ENCODE results near the gene SLC7A6. TPM values are rescaled to one million over a fixed set of nuclear protein-coding genes. Genes with fewer than 3 reads are reported as not detected.

SLC7A6 gene
- total and polyA plus RNA-seq, 10 of the 15 experiments (the other 5 are each of a cell fraction or from before 2014, with no cell fraction given), result 8.2 to 60.4 (median 28.6) TPM

DNA sequence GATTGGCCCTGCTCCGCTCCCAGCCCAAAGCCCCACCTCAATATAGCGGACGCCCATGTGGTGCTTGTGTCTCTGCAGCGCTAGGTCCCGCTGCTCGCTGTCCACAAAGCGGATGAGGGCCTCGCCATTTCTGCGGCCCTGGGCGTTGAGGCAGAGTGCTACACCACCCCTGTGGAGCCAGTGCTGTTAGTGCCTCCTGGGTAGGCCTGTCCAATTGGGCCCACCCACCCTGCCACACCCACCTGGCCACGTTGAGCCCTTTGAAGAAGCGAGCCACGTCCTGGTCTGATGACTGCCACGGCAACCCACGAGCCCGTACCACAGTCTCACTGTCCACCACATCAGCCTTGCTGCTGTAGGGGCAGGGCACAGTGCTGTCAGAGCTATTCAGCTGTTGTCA is 32.0 kb upstream of the SLC7A6 start (continued):
- TF ChIP-seq SMC3 (IDR thresholded peaks at IDR 0.05; ENCODE audit: borderline replicate concordance, low read length), result no peak
- TF ChIP-seq RCOR1 (conservative IDR thresholded peaks at IDR 0.05; ENCODE audit: low read depth, low read length), result no peak
- no peak for TF ChIP-seq STAT3 (IDR thresholded peaks at IDR 0.05; ENCODE audit: low read depth, low read length)
- TF ChIP-seq HDAC6 (IDR thresholded peaks at IDR 0.05; ENCODE audit: unreplicated experiment), result no peak
- TF ChIP-seq YBX1 (IDR thresholded peaks at IDR 0.05), result no peak
- TF ChIP-seq IKZF2 (IDR thresholded peaks at IDR 0.05), result no peak
- TF ChIP-seq ZNF207 (IDR thresholded peaks at IDR 0.05; ENCODE audit: borderline replicate concordance), result no peak

DNA sequence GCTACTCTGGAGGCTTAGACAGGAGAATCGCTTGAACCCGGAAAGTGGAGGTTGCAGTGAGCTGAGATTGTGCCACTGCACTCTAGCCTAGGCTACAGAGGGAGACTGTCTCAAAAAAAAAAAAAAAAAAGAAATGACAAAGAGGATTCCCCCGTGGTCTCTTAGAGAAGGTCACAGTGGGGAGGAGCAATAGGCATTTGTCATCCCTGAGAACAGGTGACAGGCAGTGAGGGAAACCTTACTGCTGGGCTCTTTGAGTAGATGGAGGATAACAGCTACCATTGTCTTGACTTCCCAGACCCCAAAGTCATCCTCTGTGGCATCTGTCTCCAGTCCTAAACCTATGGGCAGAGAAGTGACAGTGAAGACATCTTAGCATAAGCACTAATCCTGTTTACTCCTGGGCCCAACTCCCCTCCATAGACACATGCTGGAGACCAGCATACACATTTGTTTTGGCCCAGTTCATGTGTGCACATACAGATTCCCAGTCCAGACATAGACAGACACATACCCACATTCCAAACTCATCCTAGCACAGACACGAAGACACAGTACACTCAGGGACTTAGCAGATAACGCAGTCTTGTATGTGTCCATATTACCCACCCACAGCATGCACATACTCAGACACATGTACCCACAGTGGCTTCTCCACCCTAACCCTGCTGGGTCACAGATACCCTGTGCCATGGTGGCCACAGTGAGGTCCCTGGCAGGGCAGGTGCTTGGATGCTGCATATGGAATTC is 31.1 kb upstream of the SLC7A6 start:
- Histone ChIP-seq H3K4me1 (ENCODE audit: control insufficient read depth, insufficient read depth, low read length) (peaks cover 11% of the 10 kb centered on the region), H4K20me1 (ENCODE audit: control insufficient read depth, insufficient read depth) (no peaks in the 10 kb centered on the region), H3K27me3 (replicated peaks in 1 of 2; ENCODE audit: control insufficient read depth in 2 of 2, insufficient read depth in 2 of 2, low read length in 1 of 2) (no peaks in the 10 kb centered on the region), H3K4me3 (no peak overlapping the region), H3K27ac (ENCODE audit: control insufficient read depth, insufficient read depth) (no peak overlapping the region), H3K4me2 (ENCODE audit: control insufficient read depth, insufficient read depth) (no peak overlapping the region), H3K36me3 (ENCODE audit: control insufficient read depth in 2 of 2, insufficient read depth in 2 of 2, low read length in 1 of 2) (peaks cover 3 to 7% of the 10 kb centered on the region in 2 experiments; a peak in 3 of 4 replicates), H3K9ac (ENCODE audit: control insufficient read depth, insufficient read depth, low read length) (no peak overlapping the region), H3K9me3 (replicated peaks; ENCODE audit: control insufficient read depth, insufficient read depth, low read length) (no peaks in the 10 kb centered on the region), H2AFZ (ENCODE audit: control insufficient read depth, low read depth, low read length) (no peak overlapping the region), H3K79me2 (ENCODE audit: control insufficient read depth, insufficient read depth, low read length) (no peaks in the 10 kb centered on the region)
- SMC1A ChIA-PET (ENCODE audit: uncharacterized antibody, unreplicated experiment), result no interaction called here
- in situ Hi-C loops (cut with MboI) (no loop called here), intact Hi-C loops (cut with micrococcal nuclease; ENCODE audit: unreplicated experiment) (no loop called here)
- BruUV-seq (replicated peaks), result no TSS peak
- DNase-seq (ENCODE audit: low read depth, low spot score) (no peak), ATAC-seq (no peak), FAIRE-seq (no peak)
- RAD21 ChIA-PET (ENCODE audit: unreplicated experiment), result no interaction called here
- CTCF ChIA-PET, result interaction anchor here (0.6 kb wide), 1 partner anchor 716 kb away, joined by 3 read pairs; no protein-coding TSS in a partner anchor
- POLR2A ChIA-PET, result interaction anchor here (0.6 kb wide), 1 partner anchor 297 kb away, joined by 3 read pairs; the partner anchor contains the start of gene PSMB10
- 38% methylated on average over 5 of the region's 5 CpGs for WGBS (ENCODE audit: insufficient coverage, insufficient replicate concordance, low lambda C conversion rate, missing lambda C conversion rate)
- no peak for TF ChIP-seq ATF7 (IDR thresholded peaks at IDR 0.05; ENCODE audit: low read depth)
- no peak for TF ChIP-seq HDGF (IDR thresholded peaks at IDR 0.05)
- no peak for TF ChIP-seq POLR2A (IDR thresholded peaks at IDR 0.05; ENCODE audit: low read depth, low read length)
- no peak for TF ChIP-seq IKZF2 (IDR thresholded peaks at IDR 0.05)
- no peak for TF ChIP-seq STAT3 (IDR thresholded peaks at IDR 0.05; ENCODE audit: low read depth, low read length)
- TF ChIP-seq TCF7 (IDR thresholded peaks at IDR 0.05; ENCODE audit: borderline replicate concordance), result no peak
- TF ChIP-seq ZZZ3 (IDR thresholded peaks at IDR 0.05; ENCODE audit: control insufficient read depth, insufficient read length, low read depth), result no peak
- no peak for TF ChIP-seq BCL11A (IDR thresholded peaks at IDR 0.05; ENCODE audit: low read depth, low read length)
- no peak for TF ChIP-seq HDAC6 (IDR thresholded peaks at IDR 0.05; ENCODE audit: unreplicated experiment)
- TF ChIP-seq, protein P1, sequence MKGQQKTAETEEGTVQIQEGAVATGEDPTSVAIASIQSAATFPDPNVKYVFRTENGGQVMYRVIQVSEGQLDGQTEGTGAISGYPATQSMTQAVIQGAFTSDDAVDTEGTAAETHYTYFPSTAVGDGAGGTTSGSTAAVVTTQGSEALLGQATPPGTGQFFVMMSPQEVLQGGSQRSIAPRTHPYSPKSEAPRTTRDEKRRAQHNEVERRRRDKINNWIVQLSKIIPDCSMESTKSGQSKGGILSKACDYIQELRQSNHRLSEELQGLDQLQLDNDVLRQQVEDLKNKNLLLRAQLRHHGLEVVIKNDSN (IDR thresholded peaks at IDR 0.05; ENCODE audit: borderline replicate concordance, extremely low read length, insufficient read depth, low read depth, low read length), result no peak
- TF ChIP-seq, protein P2, sequence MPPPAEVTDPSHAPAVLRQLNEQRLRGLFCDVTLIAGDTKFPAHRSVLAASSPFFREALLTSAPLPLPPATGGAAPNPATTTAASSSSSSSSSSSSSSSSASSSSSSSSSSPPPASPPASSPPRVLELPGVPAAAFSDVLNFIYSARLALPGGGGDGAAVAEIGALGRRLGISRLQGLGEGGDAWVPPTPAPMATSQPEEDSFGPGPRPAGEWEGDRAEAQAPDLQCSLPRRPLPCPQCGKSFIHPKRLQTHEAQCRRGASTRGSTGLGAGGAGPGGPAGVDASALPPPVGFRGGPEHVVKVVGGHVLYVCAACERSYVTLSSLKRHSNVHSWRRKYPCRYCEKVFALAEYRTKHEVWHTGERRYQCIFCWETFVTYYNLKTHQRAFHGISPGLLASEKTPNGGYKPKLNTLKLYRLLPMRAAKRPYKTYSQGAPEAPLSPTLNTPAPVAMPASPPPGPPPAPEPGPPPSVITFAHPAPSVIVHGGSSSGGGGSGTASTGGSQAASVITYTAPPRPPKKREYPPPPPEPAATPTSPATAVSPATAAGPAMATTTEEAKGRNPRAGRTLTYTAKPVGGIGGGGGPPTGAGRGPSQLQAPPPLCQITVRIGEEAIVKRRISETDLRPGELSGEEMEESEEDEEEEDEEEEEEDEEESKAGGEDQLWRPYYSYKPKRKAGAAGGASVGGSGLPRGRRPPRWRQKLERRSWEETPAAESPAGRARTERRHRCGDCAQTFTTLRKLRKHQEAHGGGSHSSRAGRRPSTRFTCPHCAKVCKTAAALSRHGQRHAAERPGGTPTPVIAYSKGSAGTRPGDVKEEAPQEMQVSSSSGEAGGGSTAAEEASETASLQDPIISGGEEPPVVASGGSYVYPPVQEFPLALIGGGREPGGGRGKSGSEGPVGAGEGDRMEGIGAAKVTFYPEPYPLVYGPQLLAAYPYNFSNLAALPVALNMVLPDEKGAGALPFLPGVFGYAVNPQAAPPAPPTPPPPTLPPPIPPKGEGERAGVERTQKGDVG (CRISPR knock-in tag; IDR thresholded peaks at IDR 0.05), result no peak
- TF ChIP-seq PML (IDR thresholded peaks at IDR 0.05; ENCODE audit: low read length), result no peak
- no peak for TF ChIP-seq CHD4 (IDR thresholded peaks at IDR 0.05)
- no peak for TF ChIP-seq SUZ12 (IDR thresholded peaks at IDR 0.05; ENCODE audit: unreplicated experiment)
- TF ChIP-seq RB1 (IDR thresholded peaks at IDR 0.05; ENCODE audit: borderline replicate concordance), result no peak

Data from GM12878 (cell line).